HG02588 (cell line): ENCODE data around the gene MLC1.

Source experiments
- ATAC-seq: cut with Tn5 transposase; IDR thresholded peaks from one replicate; pipeline ENCODE4 v1.9.1; 2021; ENCODE audit warnings: mild to moderate bottlenecking, moderate library complexity; ENCODE audit not compliant: unreplicated experiment

MLC1 gene

DNA sequence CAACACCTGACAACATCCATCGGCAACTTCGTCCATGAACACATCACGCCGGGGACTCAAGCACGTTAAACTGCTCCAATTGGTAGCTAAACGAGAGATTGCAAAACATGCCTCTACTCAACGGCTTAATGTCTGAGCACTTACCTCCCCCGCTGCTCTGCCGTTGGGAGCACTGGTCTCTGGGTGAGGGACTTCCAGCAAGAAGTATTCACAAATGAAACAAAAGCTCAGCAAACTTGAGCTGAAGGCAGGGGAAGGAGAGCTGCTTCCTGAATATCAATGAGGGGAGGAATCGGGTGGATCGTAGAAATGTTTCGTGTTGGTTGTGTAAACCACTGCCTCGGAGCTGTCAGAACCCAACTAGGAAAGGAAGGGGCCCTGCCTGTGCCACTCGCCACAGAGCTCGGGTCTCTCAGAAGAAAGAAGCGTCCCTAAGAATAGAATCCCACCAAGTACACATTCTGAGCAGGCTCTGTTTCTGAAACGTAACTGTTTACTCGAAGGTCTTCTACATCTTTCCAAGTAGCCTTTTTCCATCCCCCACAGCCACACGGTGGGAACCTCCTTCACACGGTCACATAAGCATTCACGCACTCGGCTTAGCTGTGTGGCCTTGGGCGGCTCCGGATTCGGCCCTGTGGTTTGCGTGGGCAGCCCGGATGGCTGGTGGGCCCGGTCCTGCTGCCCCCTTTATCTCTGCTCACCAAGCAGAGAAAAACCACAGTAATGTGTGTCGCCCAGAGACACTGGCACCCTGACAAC lies at the start of gene MLC1:
Gene MLC1 (minus strand): TSS at position 216 of the 762 bp plus-strand sequence. CDS start 524 bp downstream, outside the sequence.
- no peak for ATAC-seq

DNA sequence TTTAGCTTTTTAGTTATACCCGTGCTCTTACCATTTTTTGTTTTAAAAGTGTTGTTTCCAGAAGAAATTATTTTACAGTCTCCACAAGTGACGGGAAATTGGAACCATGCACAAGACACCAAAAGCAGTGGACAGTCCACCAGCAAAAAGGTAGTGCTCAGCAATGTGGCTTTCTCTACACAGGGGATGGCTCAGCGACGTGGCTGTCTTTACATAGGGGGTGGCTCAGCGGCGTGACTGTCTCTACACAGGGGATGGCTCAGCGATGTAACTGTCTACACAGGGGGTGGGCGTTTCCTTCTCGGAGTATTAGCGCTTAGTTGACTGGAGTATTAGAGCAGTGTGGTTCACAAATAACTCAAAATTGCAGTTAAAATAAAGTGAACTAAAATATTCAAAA lies 49.3 kb upstream of the MLC1 start:
- ATAC-seq: no peak

DNA sequence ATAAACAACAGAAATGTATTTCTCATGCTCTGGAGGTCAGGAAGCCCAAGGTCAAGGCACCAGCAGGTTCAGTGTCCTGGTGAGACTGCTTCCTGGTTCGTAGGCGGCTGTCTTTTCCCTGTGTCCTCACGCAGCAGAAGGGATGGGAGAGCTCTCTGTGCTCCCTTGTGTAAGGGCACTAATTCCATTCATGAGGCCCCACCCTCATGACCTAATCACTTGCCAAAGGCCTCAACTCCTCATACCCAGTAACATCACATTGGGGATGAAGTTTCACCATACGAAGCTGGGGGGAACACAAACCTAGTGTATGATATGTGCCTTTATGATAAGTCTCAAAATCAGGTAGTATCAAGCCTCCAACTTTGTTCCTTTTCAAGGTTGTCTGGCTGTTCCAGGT lies 46.7 kb upstream of the MLC1 start:
- ATAC-seq: no peak

DNA sequence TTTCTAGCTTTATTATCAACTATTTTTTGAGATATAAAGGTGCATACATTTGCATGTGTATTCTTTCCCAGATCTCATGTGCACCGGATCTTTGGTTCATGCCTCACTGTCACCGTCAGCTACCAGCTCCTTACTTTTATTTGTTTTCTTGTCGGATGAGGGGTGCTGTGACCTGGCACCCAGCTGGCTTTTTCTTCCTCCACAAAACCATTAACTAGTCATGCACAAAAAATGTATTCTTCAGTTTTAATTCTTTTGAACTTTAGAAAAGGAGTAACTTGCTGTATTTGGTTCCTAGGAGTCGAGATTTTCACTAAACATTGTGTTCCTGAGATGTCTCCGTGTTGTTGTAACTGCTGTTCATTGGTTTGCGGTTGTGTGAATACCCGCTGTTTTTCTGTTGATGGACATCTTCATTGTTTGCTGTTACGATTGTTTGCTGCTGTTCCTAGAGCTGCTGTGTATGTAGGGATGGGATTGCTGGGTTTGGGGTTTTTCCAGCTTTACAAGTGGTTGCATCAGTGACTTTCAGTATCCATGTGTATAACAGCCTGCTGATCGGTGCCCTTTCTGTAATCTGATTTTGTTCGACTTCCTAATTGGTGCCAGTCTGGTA lies 44.0 kb upstream of the MLC1 start:
- ATAC-seq: no peak

DNA sequence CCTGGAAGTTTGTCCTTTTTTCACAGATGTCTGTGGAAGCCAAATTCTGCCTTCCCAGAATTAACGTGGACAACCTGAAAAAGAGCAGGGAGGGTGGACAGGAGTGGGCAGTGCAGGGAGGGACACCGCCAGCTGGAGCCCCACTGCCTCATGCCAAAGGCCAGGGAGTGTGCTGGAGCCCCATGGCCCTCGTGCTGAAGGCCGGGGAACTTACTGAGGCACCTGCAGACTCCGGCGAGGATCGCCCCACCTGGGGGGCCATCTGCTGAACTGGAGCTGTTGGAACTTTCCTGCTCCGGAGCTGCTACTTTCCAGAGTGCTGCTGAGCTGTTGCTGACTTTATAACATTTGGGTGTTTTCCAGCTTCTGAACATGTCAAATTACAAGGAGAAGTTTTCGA lies 39.8 kb upstream of the MLC1 start:
- ATAC-seq: no peak

DNA sequence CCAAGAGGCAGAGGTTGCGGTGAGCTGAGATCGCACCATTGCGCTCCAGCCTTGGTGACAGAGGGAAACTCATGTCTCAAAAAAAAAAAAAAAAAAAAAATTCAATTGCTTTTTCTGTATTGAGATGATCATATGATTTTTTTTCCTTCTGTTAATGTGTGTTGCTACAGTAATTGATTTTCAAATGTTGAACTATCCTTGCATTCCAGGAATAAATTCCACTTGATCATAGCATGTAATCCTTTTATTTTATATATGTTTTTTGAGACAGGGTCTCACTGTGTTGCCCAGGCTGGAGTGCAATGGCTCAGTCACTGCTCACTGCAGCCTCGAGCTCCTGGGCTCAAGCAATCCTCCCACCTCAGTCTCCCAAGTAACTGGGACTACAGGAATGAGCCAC lies 37.9 kb upstream of the MLC1 start:
- no peak for ATAC-seq

DNA sequence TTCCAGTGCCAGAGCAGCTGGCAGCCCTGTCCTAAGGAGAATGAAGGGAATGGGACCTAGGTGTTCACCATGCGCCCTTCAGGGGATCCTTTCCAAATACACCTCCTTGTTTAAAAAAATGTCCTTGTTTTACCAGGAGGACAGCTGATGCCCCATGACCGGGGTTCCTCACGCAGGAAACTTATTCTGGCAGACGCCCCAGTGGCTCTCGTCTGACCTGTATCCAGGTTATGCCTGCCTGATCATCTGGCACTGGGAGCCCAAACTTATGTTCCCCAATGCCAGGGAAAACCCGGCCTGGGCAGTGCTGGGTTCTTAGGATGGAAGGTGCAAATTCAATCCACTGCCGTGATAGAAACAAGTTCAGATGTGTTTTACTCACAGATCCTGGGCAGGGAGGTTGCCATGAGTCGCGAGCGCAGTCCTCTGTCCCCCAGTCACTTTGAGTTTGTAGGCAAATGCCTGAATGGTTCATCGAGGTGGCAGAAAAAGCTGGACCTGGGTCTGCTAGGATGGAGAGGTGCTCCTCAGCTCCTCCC lies 36.0 kb upstream of the MLC1 start:
- ATAC-seq: no peak

DNA sequence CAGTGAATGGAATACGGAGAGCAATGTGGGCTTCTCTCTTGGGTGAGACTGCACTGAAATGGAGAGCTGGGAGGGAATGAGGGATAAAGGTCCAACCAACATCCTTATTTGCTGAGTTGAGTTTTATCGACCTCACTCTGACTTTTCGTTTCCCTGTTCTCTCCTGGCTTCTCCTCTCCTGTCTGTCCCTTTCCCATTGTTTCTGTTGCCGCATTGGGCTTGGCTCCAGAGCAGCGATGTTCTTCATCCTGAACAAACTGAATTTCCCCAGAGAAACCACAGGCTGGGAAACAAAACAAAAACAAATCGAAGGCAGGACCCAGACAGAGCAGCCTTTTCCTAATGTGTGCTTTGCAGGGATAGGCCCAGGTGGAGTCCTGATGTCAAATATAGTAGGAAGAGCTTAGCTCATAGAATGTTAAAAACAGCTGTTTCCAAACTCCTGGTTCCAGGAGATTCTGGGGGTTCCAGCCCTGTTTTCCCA lies 34.6 kb upstream of the MLC1 start:
- no peak for ATAC-seq

DNA sequence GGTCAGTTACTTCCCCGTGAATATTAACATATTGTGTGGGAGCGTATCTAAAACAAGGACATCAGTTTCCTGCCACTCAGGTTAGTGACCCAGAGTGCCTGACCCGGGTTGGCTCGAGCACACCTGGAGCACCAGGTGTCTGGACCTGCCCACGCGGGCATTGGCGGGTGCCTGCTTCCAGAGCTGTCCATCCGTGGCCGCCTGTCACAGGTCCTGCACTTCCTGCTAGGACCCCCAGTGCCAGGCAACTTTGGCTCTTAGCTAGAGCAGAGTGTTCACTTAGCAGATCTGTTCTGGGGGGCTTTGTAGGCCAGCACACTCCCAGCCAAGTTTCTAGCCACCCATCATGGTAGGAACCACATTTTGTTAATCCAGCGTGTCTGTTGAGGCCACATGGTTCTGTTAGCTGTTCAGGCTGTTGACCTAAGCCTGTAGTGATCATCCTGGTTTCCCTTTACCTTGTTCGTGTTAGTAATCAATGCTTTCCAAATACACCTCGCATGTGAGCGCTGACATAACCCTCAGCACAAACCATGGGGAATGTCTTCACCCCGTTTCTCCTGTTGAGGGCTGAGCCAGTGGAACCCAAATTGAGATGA lies 34.0 kb upstream of the MLC1 start:
- ATAC-seq: no peak

DNA sequence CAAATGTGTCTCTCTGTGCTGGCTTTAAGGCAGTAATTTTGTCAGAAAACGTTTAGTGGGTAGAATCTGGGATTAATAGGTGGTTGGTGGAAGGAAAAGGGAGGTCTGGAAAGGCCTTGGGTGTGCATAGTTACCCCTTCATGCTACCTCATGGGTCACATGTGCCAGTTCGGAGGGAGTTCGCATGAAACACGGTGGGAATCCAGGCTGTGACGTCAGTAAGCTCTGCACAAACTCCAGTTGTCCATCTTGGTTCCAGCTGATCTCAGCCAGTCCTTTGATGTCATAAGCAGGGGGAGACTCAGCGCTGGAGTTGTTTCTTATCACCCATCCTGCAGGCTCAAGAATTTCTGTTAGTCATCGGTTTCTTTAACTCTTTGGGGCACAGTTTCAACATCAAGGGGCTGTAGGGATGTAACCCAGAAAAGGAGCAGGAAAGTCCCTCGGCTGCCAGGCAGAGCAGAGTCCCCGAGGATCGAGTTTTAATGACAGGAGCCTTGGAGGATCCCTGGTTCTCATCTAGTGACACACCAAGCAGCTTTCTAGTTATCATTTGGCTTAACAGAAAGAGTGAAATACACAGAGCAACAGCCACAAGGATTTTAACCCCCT lies 33.4 kb upstream of the MLC1 start:
- ATAC-seq: no peak

DNA sequence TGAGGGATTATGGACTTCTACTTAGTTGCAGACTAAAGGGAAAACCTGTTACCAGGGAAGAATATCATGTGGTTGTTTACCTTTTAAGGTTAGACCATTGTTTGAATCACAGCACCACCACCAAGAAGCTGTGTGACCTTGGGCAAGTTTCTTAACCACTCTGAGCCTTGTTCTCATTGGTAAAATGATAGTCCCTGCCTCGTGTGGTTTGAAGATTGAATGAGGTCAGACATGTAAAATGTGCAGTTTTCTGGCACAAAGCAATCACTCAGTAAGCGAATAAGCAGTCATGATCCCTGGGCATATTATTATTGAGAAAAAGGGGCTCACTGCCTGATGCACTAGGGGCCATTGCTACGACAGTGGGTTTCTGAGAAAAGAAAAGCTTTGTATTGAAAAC lies 32.9 kb upstream of the MLC1 start:
- no peak for ATAC-seq

DNA sequence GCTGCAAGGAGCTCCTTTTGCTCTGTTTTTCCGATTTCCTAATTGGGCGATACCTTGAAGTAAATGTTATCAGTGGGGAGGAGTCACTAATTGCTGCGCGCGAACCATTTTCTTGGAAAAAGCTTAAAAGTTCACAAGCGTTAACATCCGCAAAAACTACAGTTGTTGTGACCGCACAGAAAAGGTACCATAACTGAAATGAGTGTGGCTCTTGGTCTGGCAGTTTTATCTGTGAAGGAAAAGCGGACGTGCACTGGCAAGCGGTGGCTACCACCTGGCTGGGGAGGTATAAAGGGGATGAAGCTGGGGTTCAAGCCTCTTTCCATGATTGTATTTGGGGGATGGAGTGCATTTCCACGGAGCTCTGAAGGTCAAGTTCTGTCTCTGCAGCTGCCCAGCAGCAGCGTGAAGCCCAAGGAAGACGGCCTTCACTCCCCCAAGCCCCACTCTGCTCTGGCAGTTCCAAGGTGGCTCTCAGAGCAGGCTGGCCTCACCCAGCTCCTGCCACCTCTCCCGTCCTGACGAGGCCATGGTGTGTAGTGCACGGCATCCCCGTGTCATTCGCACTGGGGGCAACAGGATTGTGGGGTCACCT lies 32.0 kb upstream of the MLC1 start:
- no peak for ATAC-seq

DNA sequence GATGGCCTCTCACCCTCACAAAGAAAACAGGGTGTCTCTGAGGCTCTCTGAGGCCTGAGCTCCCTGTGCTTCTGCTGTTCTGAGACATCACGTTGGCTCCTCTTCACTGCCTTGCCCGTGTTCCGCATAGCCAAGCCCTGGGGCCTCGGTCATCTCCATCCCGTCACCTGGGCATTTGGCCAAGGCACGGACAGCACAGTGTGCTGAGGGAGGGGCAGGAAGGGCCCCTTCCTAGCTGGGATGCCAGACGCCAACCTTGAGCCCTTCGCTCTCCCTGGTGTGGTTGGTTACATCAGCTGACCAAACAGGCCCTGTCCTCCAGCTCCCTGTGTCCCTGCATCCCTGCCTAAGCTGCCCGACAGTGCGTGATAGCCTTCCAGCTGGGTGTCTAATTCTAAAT lies 30.5 kb upstream of the MLC1 start:
- no peak for ATAC-seq

DNA sequence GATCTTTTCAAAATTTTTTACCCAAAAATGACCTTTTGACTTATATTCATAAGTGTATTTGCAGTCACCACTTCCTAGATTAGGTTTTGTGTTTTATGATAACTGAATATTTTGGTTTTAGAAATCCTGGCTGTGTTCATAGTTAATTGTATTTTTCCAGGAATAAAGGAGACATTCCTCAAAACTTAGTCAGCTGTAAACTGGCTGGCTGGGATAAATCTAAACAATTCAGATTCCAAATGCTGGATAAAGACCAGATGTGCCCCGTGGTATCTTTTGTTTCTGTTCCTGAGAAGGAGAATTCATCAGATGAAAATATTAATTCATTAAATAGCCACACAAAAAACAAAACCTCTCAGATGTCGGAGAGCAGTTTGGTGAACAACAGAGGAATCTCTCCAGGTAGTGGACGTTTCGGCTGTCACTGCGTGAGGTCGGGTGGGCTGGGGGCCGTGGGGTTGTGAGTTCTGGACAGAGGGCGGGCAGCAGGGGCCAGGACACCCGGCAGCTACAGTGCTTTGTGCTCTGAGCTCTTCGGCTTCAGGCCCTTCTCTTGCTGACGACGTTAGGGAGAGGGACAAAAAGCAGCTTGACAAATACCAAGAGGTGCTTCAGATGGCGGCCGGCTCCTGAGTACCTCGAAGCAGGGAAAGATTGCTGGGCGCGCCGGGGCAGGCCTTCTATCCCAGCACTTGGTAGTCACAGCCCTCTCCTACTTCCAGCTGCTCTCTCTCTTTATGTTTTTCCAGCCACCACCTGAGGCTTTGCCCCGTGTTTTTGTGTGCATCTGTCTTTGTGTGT lies 29.2 kb upstream of the MLC1 start:
- ATAC-seq: no peak

DNA sequence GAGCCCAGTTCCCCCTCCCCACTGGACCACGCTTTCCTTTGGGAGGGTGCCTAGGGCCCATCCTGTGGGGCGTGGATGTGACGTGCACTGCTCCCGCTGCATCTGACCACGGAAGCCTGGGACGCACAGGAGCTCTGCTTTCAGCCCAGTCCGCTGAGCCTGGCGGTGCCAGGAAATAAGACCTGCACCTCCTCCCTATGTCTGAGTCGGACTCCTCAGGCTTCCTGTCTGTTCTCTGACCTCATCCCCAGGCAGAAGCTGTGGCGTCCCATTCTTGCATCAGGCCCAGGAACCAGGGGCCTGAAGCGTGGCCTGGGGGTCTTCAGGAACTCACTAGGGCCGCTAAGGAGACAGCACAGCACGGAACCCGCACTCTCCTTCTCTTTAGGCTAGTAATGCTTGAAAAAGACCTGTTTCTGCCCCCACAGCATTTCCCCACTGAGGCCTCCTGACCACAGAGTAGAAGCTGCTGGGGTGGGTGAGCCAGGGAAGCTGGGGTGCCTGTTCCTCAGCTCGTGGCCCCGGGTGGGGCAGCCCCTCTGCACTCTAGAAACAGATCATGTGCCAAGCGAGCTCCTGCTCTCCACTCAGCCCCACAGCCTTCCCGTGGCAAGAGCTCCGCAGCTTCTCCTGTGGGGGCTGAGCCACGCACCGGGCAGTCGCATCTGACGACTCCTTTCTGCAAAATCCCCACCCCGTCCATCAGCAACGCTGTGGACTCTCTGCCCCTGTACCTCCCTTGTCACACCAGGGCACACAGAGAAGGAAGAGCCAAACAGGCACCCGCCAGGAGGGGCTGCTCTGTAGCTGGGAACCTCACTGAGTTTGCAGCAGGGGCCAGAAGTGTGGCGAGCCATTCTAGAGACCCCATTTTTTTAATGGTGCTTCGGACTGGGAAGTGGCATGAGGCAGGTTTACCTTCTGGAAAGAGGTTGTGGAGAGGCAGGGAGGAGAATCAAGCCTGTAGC lies 27.2 kb upstream of the MLC1 start:
- ATAC-seq: no peak

DNA sequence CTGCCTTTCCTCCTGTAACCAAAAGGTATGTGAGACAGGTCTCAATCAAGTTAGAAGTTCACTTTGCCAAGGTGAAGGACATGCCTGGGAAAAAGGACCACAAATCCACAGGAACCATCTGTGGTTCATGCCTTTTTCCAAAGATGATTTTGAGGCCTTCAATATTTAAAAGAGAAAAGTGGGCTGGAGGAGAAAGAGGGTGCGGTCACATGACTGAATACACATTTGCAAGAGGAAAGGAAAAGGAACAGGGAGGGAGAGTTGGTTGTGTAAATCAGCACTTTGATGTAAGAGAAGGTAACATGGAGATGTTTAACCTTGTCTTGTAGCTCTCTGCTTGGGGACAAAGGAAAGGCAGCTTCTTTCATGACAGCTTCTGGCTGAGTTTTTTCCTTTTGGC lies 25.8 kb upstream of the MLC1 start:
- ATAC-seq: no peak

DNA sequence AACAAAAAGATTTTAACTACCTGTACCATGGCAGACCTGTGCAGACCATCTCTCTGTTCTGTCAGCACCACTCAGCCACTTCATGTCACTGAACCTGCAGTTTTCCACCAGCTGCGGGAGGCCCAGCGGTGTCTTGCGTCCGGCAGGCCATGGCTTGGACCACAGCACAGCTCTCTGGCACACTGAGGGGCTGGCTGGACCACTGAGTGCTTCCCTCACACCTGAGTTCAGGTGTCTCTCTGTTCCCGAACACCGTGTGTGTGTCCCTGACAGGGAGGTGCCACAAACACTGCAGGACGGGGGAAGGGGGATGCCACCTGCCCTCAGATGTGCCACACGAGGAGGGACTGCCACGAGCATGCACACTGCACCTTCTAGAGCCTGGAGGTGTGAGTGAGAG lies 22.3 kb upstream of the MLC1 start:
- ATAC-seq: no peak

DNA sequence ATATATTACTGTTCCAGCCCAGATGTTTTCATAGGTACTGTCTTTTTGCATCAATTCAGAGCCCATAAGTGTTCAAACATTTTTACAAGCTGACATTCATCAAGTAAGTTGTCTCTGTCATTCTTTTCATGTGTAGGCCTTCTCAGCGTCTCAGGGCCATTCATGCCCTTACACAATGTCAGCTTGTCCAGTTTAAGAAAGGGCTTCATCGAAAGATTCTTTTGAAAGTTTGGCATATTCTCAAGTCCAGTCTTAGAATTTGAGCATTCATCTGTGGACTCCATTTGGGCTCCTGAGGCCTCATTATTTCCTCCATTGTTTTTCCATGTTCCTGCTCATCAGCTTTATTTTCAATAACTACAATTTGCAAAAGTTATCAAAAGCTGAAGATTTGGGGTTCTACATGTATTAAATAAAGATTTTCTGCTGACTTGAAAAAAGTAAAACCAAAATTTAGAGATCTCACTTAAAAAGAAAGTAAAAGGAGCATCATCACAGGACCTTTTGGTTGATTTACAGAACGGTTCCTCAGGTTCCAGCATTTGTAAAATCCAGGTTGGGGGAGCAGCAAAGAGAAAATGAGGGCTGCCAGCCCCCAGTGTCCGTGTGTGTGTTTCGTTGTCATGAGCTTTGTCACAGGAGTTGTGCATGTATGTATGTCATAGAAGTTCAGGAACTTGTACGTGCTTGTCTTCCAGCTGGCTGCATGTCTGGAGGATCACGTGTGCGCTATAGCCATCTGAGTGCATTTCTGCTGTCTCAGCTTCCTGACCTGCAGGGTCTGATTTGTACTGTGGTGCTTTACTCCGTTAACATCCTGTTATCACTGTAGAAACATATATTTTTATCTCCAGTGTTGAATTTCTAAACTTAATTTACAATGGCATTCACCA lies 20.2 kb upstream of the MLC1 start:
- no peak for ATAC-seq
